ENCODE data around the gene SLC4A1. TPM values are rescaled to one million over a fixed set of nuclear protein-coding genes. Genes with fewer than 3 reads are reported as not detected.

Gene SLC4A1
- polyA plus RNA-seq, 1 of the 3 experiments (the other 2 are of a cell fraction), result not detected

DNA sequence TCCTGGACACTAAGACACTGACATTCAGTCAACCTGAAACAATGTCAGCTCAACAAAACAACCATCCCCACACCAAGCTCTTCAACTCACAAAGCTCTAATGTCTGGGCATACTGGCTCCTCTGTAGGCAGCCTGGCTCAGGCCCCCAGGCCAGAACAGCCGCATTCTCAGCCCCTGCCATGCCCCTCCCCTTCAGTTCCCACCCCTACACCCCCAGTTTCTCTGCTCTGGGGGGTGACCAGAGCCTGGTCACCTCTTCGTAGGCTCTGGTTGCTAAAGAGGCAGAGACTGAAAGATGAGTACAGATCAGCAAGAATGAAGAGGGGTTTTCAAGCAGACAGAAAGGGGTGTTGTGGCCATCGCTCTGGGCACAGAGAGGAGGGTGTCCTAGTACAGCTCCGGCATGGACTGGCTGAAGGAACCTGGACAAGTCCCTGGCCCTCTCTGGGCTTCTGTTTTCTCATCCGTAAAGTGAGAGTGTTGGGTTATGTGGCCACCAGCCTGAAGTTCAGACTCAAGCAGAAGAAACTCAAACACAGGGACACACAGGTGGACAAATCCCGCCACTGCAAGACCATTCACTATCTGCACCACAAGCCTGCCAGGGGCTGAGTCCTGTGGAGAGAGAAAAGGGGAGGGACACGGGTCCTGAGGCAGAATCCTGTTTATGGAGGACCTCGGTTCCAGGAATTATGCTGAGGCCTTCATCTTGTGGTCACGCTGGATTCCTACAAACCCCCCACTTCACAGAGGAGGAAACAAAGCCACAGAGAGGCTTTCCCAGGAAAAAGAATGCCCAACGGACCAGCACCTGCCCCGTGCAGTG, 987 bp upstream of the SLC4A1 start:
- Histone ChIP-seq H2AFZ (ENCODE audit: low read depth) (no peak overlapping the region), H3K9me3 (no peaks in the 10 kb centered on the region), H3K27ac (ENCODE audit: low read depth in 2 of 2, low read length in 1 of 2) (no peak overlapping the region), H3K4me1 (ENCODE audit: control insufficient read depth in 1 of 2, insufficient read depth in 2 of 2, low read depth in 1 of 2, low read length in 1 of 2) (peaks cover 0 to 14% of the 10 kb centered on the region in 2 experiments; a peak in 1 of 4 replicates), H3K4me3 (ENCODE audit: low read depth in 2 of 2, low read length in 1 of 2) (no peak overlapping the region), H3K4me2 (no peak overlapping the region), H3K9me2 (no peaks in the 10 kb centered on the region), H3K79me2 (ENCODE audit: insufficient read depth) (no peaks in the 10 kb centered on the region), H4K20me1 (ENCODE audit: insufficient read depth) (no peaks in the 10 kb centered on the region), H3K27me3 (ENCODE audit: insufficient read depth) (no peaks in the 10 kb centered on the region; the same call in 1 of the 2 replicates), H3K9ac (no peak overlapping the region), H3F3A (replicated peaks; ENCODE audit: insufficient read depth) (no peaks in the 10 kb centered on the region), H3K36me3 (replicated peaks in 1 of 2; ENCODE audit: control insufficient read depth in 1 of 2, insufficient read depth in 2 of 2, low read length in 1 of 2) (no peaks in the 10 kb centered on the region)
- TF ChIP-seq SMC3 (IDR thresholded peaks at IDR 0.05; ENCODE audit: low read depth, low read length), result no peak
- TF ChIP-seq FOXJ3 (CRISPR knock-in tag; IDR thresholded peaks at IDR 0.05), result no peak
- TF ChIP-seq, protein P1, sequence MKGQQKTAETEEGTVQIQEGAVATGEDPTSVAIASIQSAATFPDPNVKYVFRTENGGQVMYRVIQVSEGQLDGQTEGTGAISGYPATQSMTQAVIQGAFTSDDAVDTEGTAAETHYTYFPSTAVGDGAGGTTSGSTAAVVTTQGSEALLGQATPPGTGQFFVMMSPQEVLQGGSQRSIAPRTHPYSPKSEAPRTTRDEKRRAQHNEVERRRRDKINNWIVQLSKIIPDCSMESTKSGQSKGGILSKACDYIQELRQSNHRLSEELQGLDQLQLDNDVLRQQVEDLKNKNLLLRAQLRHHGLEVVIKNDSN (IDR thresholded peaks at IDR 0.05; ENCODE audit: borderline replicate concordance, low read depth), result no peak
- TF ChIP-seq FOXM1 (IDR thresholded peaks at IDR 0.05; ENCODE audit: low read depth), result no peak
- TF ChIP-seq ELF1 (IDR thresholded peaks at IDR 0.05), result no peak
- TF ChIP-seq SIN3A (IDR thresholded peaks at IDR 0.05; ENCODE audit: borderline replicate concordance, low read depth, low read length), result no peak
- TF ChIP-seq FOSL2 (IDR thresholded peaks at IDR 0.05; ENCODE audit: borderline replicate concordance, low read depth), result no peak
- TF ChIP-seq JUND (IDR thresholded peaks at IDR 0.05), result no peak
- no peak for TF ChIP-seq TAF1 (IDR thresholded peaks at IDR 0.05; ENCODE audit: borderline replicate concordance, low read depth, low read length)
- no peak for TF ChIP-seq CHD2 (IDR thresholded peaks at IDR 0.05; ENCODE audit: low read length, partially characterized antibody)
- TF ChIP-seq TCF12 (IDR thresholded peaks at IDR 0.05), result no peak
- no peak for TF ChIP-seq POLR2AphosphoS5 (IDR thresholded peaks at IDR 0.05; ENCODE audit: low read depth, low read length)
- TF ChIP-seq EZH2phosphoT487 (IDR thresholded peaks at IDR 0.05; ENCODE audit: borderline replicate concordance, low read depth), result no peak
- ChIA-PET POLR2A (no interaction called here), CTCF (interaction anchor here (1.0 kb wide), 1 partner anchor 11 kb away, joined by 3 read pairs; no protein-coding TSS in a partner anchor)
- WGBS (ENCODE audit: low lambda C conversion rate), result 74% methylated on average over 10 of the region's 11 CpGs
- no peak for DNase-seq

DNA sequence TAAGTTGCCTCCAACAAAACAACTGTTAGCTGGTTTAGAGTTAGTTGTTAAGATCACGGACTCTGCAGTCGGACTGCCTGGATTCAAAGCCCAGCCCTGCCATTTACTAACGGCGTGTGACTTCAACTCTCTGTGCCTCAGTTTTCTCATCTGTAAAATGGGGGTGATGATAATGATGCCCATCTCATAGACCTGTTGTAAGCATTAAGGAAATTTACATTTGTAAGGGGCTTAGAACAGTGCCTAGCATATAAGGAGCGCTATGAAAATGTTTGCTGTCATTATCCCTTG, 825 bp downstream of the SLC4A1 start:
- Histone ChIP-seq H3K27ac (ENCODE audit: low read depth in 2 of 2, low read length in 1 of 2) (no peak overlapping the region), H2AFZ (ENCODE audit: low read depth) (no peak overlapping the region), H4K20me1 (ENCODE audit: insufficient read depth) (no peaks in the 10 kb centered on the region), H3K9ac (no peak overlapping the region), H3K4me3 (ENCODE audit: low read depth in 2 of 2, low read length in 1 of 2) (no peak overlapping the region), H3F3A (replicated peaks; ENCODE audit: insufficient read depth) (no peaks in the 10 kb centered on the region), H3K9me2 (no peaks in the 10 kb centered on the region), H3K9me3 (no peaks in the 10 kb centered on the region), H3K4me2 (no peak overlapping the region), H3K36me3 (replicated peaks in 1 of 2; ENCODE audit: control insufficient read depth in 1 of 2, insufficient read depth in 2 of 2, low read length in 1 of 2) (no peaks in the 10 kb centered on the region), H3K27me3 (ENCODE audit: insufficient read depth) (no peaks in the 10 kb centered on the region), H3K4me1 (ENCODE audit: control insufficient read depth in 1 of 2, insufficient read depth in 2 of 2, low read depth in 1 of 2, low read length in 1 of 2) (peaks cover 0 to 14% of the 10 kb centered on the region in 2 experiments; a peak in 1 of 4 replicates), H3K79me2 (ENCODE audit: insufficient read depth) (no peaks in the 10 kb centered on the region)
- ChIA-PET POLR2A (no interaction called here), CTCF (interaction anchor here (0.9 to 1.5 kb wide), 4 partner anchors 9 to 47 kb away, joined by 3 to 5 read pairs (median 3); partner anchors contain the start of gene UBTF)
- 86% methylated on average over 5 of the region's 5 CpGs for WGBS (ENCODE audit: low lambda C conversion rate)
- TF ChIP-seq GATA2 (CRISPR knock-in tag; IDR thresholded peaks at IDR 0.05), result no peak
- TF ChIP-seq POLR2AphosphoS5 (IDR thresholded peaks at IDR 0.05; ENCODE audit: low read depth, low read length), result no peak
- no peak for TF ChIP-seq FOSL2 (IDR thresholded peaks at IDR 0.05; ENCODE audit: borderline replicate concordance, low read depth)
- no peak for TF ChIP-seq GABPA (IDR thresholded peaks at IDR 0.05; ENCODE audit: low read depth)
- TF ChIP-seq EP300 (IDR thresholded peaks at IDR 0.05; ENCODE audit: borderline replicate concordance in 1 of 2, low read depth in 1 of 2, low read length in 1 of 2), result no peak
- no peak for TF ChIP-seq ELF1 (IDR thresholded peaks at IDR 0.05)
- TF ChIP-seq FOXJ3 (CRISPR knock-in tag; IDR thresholded peaks at IDR 0.05), result no peak
- no peak for TF ChIP-seq TAF1 (IDR thresholded peaks at IDR 0.05; ENCODE audit: borderline replicate concordance, low read depth, low read length)
- TF ChIP-seq RXRA (IDR thresholded peaks at IDR 0.05; ENCODE audit: borderline replicate concordance, low read depth), result no peak
- TF ChIP-seq TEAD4 (IDR thresholded peaks at IDR 0.05; ENCODE audit: borderline replicate concordance, insufficient read depth), result no peak
- no peak for TF ChIP-seq RCOR1 (IDR thresholded peaks at IDR 0.05; ENCODE audit: low read length)
- TF ChIP-seq NFIC (IDR thresholded peaks at IDR 0.05; ENCODE audit: borderline replicate concordance), result no peak
- no peak for TF ChIP-seq SIN3A (IDR thresholded peaks at IDR 0.05; ENCODE audit: borderline replicate concordance, low read depth, low read length)
- DNase-seq, result no peak
